ENCODE results near the gene GUCY1A2.

Gene GUCY1A2

DNA sequence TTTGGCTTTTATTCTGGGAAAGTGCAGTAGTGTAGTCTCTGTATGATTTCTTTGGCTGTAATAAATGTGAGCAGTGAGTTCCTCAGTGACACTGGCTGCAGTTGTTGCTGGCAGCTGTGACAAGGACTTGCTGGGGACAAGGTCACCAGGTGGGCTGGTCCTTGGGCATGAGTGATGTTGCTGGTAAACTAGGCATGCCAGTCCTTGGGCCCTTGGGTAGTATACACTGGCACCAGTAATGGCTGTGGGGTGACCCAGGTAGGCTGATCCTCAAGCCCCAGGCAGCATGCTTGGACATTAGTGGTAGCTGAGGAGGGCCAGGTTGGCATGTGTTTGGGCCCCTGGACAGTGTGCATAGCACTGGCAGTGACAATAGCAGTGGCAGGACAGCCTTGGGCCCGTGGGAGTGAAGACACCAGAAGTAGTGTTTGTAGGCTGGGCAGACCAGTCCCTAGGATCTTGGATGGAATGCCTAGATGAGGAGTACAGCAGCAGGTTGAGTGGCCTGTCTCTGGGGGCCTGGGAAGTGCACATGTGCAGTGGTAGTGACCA, 164.3 kb downstream of the GUCY1A2 start:
- no peak for TF ChIP-seq CTCF (IDR thresholded peaks at IDR 0.05; ENCODE audit: low read length, missing control alignments)
- DNase-seq (ENCODE audit: low read depth) = no peak
- no peak overlapping the region for H3K4me3 ChIP-seq (replicated peaks; ENCODE audit: low read depth, low read length)

- no peak for DNase-seq (ENCODE audit: low read depth)
- H3K4me3 ChIP-seq (replicated peaks; ENCODE audit: low read depth, low read length) = no peak overlapping the region
- no peak for TF ChIP-seq CTCF (IDR thresholded peaks at IDR 0.05; ENCODE audit: low read length, missing control alignments)
These were observed 165.5 kb downstream of the GUCY1A2 start for GRCh38 chr11:106852779-106853178.

GRCh38 chr11:106848526-106848925, 169.8 kb downstream of the GUCY1A2 start:
- DNase-seq (ENCODE audit: low read depth) = no peak
- no peak overlapping the region for H3K4me3 ChIP-seq (replicated peaks; ENCODE audit: low read depth, low read length)
- no peak for TF ChIP-seq CTCF (IDR thresholded peaks at IDR 0.05; ENCODE audit: low read length, missing control alignments)

DNA sequence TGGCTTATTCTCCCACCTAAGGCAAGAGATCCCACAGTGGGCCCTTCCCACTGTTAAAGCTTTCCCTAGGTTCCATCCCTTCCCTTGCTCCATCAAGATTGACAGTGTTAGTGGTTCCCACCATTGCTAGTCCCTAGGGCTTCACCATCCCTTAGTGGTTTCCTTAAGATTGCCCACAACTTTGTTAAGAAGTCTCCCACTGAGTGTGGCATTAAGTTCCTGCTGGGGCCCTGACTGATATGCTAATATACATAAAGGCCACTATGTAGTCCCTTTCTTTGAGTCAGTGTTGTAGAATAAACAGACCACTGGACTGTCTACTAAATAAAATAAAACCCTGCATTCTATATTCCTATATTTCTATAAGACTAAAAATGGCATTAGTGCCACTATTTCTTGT, 176.1 kb downstream of the GUCY1A2 start:
- no peak for TF ChIP-seq CTCF (IDR thresholded peaks at IDR 0.05; ENCODE audit: low read length, missing control alignments)
- no peak for DNase-seq (ENCODE audit: low read depth)
- no peak overlapping the region for H3K4me3 ChIP-seq (replicated peaks; ENCODE audit: low read depth, low read length)

DNA sequence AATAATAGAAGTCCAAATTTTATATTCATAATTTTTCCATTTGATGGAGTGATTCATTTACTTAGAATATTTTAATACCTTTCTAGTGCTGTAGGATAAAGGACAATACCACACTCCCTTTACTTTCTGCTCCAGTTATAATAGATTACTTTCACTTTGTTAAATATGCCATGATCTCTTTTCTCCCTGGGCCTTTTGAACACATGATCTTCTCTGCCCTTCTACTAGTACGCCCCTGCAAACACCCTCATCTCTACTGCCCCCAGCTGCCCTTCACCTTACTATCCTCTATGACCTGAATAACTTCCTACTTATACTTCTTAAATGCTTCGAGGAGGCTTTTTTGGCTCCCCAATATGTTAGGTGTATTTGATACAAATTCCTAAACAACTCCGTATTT, 177.3 kb downstream of the GUCY1A2 start:
- H3K4me3 ChIP-seq (replicated peaks; ENCODE audit: low read depth, low read length) = no peak overlapping the region
- no peak for TF ChIP-seq CTCF (IDR thresholded peaks at IDR 0.05; ENCODE audit: low read length, missing control alignments)
- no peak for DNase-seq (ENCODE audit: low read depth)

DNA sequence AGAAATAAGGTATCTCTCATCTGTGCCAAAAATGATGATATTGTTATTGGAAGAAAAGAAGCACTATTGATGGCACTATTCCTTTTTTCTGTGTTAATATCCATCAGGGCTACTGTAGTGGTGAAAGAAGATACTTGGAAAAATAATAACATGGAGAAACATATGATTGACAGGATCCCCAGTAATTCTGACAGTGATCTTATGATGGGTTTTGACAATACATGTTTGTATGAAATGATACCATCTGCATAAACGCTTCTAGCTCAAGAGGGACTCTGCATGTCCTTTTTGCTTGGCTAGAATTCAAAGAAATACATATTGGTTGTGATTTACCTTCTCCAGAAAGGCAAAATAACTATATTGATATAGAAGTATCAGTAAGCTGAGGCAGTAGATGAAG, 178.1 kb downstream of the GUCY1A2 start:
- no peak for TF ChIP-seq CTCF (IDR thresholded peaks at IDR 0.05; ENCODE audit: low read length, missing control alignments)
- no peak overlapping the region for H3K4me3 ChIP-seq (replicated peaks; ENCODE audit: low read depth, low read length)
- DNase-seq (ENCODE audit: low read depth) = no peak

DNA sequence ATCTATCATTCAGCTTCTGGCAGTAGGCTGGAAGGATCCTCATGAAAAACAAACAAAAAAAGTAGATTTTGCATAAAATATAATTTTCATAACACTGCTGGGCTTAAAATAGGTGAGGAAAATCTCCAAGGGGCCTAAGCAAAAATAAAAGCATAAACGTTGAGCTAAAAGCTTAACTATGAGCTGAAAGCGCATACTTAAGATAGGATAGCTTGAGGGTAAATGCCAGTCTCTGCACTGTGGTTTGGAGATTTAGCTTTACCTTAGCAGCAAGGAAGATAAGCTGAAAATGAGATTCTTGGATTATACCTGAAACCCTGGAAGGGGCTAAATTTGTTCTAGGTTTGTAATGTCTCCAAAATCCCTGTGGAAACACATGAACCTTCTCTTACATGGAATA, 183.7 kb downstream of the GUCY1A2 start:
- H3K4me3 ChIP-seq (replicated peaks; ENCODE audit: low read depth, low read length) = no peak overlapping the region
- TF ChIP-seq CTCF (IDR thresholded peaks at IDR 0.05; ENCODE audit: low read length, missing control alignments) = no peak
- DNase-seq (ENCODE audit: low read depth) = no peak
